Stomach smooth muscle (tissue), 2 donors: Measurements from ENCODE around the gene HRH2.

Experiments used
- H3K27ac ChIP-seq: one replicate; pipeline ENCODE4 v1.7.0; 2013; ENCODE audit warnings: mild to moderate bottlenecking, low read length, inconsistent platforms
- H3K27me3 ChIP-seq, 2 donors: one replicate each; pipeline ENCODE4 v1.7.0; 2013; ENCODE audit warnings: low read length in 2 of 2; ENCODE audit not compliant: insufficient read depth in 2 of 2, control insufficient read depth in 1 of 2
- H3K36me3 ChIP-seq, 2 donors: one replicate each; pipeline ENCODE4 v1.7.0; 2013; ENCODE audit warnings: low read length in 2 of 2; ENCODE audit not compliant: control insufficient read depth in 2 of 2, insufficient read depth in 2 of 2
- H3K4me1 ChIP-seq: one replicate; pipeline ENCODE4 v1.7.0; 2013; ENCODE audit warnings: low read length; ENCODE audit not compliant: control insufficient read depth, insufficient read depth
- H3K4me3 ChIP-seq, 2 donors: one replicate each; pipeline ENCODE4 v1.7.0; 2013; ENCODE audit warnings: low read length in 2 of 2
- H3K9ac ChIP-seq, 2 donors: one replicate each; pipeline ENCODE4 v1.7.0; 2013; ENCODE audit warnings: low read length in 2 of 2, mild to moderate bottlenecking in 1 of 2
- H3K9me3 ChIP-seq, 2 donors: one replicate each; pipeline ENCODE4 v1.7.0; 2013; ENCODE audit warnings: low read length in 2 of 2; ENCODE audit not compliant: control insufficient read depth in 2 of 2
- donor health status: healthy.
- donor health status: Pancreatic carcinoma.

The HRH2 gene

GRCh38 chr5:175623088-175623487 lies 34.8 kb upstream of the HRH2 start:
- H3K27me3 ChIP-seq, result no peaks in the 10 kb centered on the region
- H3K9ac ChIP-seq, result no peak overlapping the region
- H3K4me1 ChIP-seq, result no peaks in the 10 kb centered on the region
- H3K36me3 ChIP-seq, result no peaks in the 10 kb centered on the region
- H3K4me3 ChIP-seq, result no peak overlapping the region
- H3K9me3 ChIP-seq, result peaks cover 0 to 3% of the 10 kb centered on the region in 2 donors
- H3K27ac ChIP-seq, result no peak overlapping the region

DNA sequence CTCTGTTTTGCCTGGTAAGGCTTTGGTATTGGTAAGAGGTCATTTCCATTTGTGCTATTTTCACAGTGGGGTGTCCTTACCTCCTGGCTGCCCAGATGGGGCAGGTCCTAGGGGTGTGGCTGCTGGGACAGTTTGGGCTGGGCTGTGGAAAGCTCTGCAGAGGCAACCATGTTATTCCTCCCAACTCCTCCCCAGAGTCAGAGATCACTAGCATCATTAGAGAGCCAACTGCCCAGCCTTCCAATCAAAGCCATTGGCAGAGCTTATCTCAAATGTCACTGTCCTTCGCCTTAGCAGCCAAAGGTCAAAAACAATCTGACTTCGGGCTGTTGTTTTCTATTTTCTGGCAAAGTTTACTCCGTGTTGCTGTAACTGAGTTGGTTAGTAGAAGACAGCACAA lies 33.6 kb upstream of the HRH2 start:
- H3K4me1 ChIP-seq, result no peaks in the 10 kb centered on the region
- no peaks in the 10 kb centered on the region for H3K36me3 ChIP-seq
- no peak overlapping the region for H3K4me3 ChIP-seq
- H3K9me3 ChIP-seq, result peaks cover under 1 to 7% of the 10 kb centered on the region in 2 donors
- no peak overlapping the region for H3K9ac ChIP-seq
- no peaks in the 10 kb centered on the region for H3K27me3 ChIP-seq
- H3K27ac ChIP-seq, result no peak overlapping the region

GRCh38 chr5:175627005-175627404 lies 30.9 kb upstream of the HRH2 start:
- H3K27ac ChIP-seq, result no peak overlapping the region
- peaks cover 6 to 12% of the 10 kb centered on the region in 2 donors for H3K9me3 ChIP-seq
- H3K36me3 ChIP-seq, result no peaks in the 10 kb centered on the region
- H3K4me3 ChIP-seq, result no peak overlapping the region
- H3K27me3 ChIP-seq, result no peaks in the 10 kb centered on the region
- H3K4me1 ChIP-seq, result no peaks in the 10 kb centered on the region
- H3K9ac ChIP-seq, result no peak overlapping the region

- Histone ChIP-seq H3K36me3 (no peaks in the 10 kb centered on the region), H3K9ac (no peak overlapping the region), H3K4me1 (no peaks in the 10 kb centered on the region), H3K27ac (no peak overlapping the region), H3K27me3 (no peaks in the 10 kb centered on the region), H3K4me3 (no peak overlapping the region), H3K9me3 (peaks cover 6 to 12% of the 10 kb centered on the region in 2 donors)
Observed at GRCh38 chr5:175627739-175628138, 30.1 kb upstream of the HRH2 start.

GRCh38 chr5:175628668-175629067 lies 29.2 kb upstream of the HRH2 start:
- Histone ChIP-seq H3K4me3 (no peak overlapping the region), H3K9me3 (peaks cover 6 to 12% of the 10 kb centered on the region in 2 donors), H3K4me1 (no peaks in the 10 kb centered on the region), H3K27ac (no peak overlapping the region), H3K27me3 (no peaks in the 10 kb centered on the region), H3K36me3 (no peaks in the 10 kb centered on the region), H3K9ac (no peak overlapping the region)

DNA sequence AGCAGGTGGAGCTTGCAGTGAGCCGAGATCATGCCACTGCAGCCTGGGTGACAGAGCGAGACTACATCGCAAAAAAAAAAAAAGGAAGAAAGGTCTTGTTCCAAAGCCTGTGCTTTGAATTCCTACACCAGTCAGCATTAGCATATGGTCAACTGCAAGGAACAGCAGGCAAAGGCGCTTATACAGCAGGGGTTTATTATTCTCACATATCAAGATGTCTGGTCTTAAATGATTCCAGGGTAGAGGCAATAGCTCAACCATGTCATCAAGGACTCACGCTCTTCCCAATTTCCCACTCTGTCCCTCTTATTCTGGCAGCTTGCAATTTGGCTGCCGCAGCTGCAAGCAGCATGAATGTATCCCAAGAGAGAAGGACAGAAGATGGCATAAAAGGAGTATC lies 28.6 kb upstream of the HRH2 start:
- H3K27me3 ChIP-seq, result no peaks in the 10 kb centered on the region
- peaks cover 6 to 12% of the 10 kb centered on the region in 2 donors for H3K9me3 ChIP-seq
- H3K4me3 ChIP-seq, result no peak overlapping the region
- H3K4me1 ChIP-seq, result no peaks in the 10 kb centered on the region
- H3K27ac ChIP-seq, result no peak overlapping the region
- no peaks in the 10 kb centered on the region for H3K36me3 ChIP-seq
- H3K9ac ChIP-seq, result no peak overlapping the region

GRCh38 chr5:175629793-175630192 lies 28.1 kb upstream of the HRH2 start:
- H3K27ac ChIP-seq, result no peak overlapping the region
- no peaks in the 10 kb centered on the region for H3K4me1 ChIP-seq
- H3K36me3 ChIP-seq, result no peaks in the 10 kb centered on the region
- no peak overlapping the region for H3K9ac ChIP-seq
- H3K9me3 ChIP-seq, result peaks cover 6 to 12% of the 10 kb centered on the region in 2 donors
- H3K27me3 ChIP-seq, result no peaks in the 10 kb centered on the region
- H3K4me3 ChIP-seq, result no peak overlapping the region

DNA sequence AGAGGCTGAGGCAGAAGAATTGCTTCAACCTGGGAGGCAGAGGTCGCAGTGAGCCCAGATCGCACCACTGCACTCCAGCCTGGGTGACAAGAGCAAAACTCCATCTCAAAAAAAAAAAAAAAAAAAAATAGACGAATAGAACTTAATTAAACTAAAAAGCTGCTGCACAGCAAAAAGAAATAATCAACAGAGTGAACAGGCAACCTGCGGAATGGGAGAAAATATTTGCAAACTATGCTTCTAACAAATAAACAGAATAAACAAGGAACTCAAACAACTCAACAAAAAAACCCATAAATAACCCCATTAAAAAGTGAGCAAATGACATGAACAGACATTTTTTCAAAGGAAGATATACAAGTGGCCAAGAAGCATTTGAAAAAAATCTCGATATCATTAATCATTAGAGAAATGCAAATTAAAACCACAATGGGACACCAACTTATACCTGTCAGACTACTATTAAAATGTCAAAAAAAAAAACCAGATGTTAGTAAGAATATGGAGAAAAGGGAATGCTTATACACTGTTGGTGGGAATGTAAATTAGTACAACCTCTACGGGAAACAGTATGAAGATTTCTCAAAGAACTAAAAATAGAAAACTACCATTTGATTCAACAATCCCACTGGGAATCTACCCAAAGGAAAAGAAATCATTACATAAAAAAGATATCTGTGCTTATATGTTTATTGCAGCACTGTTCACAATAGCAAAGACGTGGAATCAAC lies 21.9 kb upstream of the HRH2 start:
- H3K9ac ChIP-seq, result no peak overlapping the region
- H3K4me3 ChIP-seq, result no peak overlapping the region
- H3K4me1 ChIP-seq, result no peaks in the 10 kb centered on the region
- H3K36me3 ChIP-seq, result no peaks in the 10 kb centered on the region
- peaks cover 2 to 6% of the 10 kb centered on the region in 2 donors for H3K27me3 ChIP-seq
- H3K9me3 ChIP-seq, result peaks cover 4 to 6% of the 10 kb centered on the region in 2 donors
- no peak overlapping the region for H3K27ac ChIP-seq

GRCh38 chr5:175638305-175638704 lies 19.6 kb upstream of the HRH2 start:
- Histone ChIP-seq H3K27ac (no peak overlapping the region), H3K9ac (no peak overlapping the region), H3K27me3 (peaks cover 2 to 6% of the 10 kb centered on the region in 2 donors), H3K4me3 (no peak overlapping the region), H3K9me3 (peaks cover 6 to 8% of the 10 kb centered on the region in 2 donors), H3K36me3 (no peaks in the 10 kb centered on the region), H3K4me1 (no peaks in the 10 kb centered on the region)

DNA sequence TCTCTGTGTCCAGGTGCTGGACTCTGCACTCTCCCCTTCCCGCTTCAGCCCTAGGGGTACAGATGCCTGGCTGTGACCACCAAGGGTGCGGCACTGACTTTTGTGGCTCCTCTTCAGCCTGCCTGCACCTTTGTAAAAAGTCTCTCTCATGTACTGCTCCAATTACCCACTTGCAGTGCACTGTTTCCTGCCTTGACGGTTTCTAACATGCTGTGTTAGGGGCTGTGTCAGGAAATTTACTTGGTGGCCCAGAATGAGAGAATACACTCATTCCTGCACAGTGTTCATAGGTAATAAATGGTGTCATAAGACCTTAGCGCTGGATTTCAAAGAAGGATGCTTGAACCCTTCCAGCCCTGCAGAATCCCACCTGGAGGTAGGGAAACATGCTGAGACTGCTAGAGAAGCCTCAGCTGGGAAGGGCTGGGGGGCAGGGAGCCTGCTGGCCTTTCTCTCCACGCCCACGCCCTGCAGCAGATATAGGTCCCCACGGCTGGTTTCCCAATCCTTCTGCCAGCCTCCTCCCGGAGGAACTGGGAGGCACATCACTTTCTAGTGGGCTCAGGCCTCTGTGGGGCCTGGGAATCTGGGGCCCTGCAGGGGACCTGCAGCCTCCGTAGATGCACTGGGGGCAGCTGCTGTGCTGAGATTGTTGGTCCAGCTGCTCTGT lies 17.6 kb upstream of the HRH2 start:
- H3K27ac ChIP-seq, result no peak overlapping the region
- H3K27me3 ChIP-seq, result peaks cover 2 to 6% of the 10 kb centered on the region in 2 donors
- no peak overlapping the region for H3K4me3 ChIP-seq
- H3K9ac ChIP-seq, result no peak overlapping the region
- no peaks in the 10 kb centered on the region for H3K4me1 ChIP-seq
- no peaks in the 10 kb centered on the region for H3K36me3 ChIP-seq
- peaks cover 6 to 8% of the 10 kb centered on the region in 2 donors for H3K9me3 ChIP-seq

- no peaks in the 10 kb centered on the region for H3K36me3 ChIP-seq
Observed at GRCh38 chr5:175642998-175643397, 14.9 kb upstream of the HRH2 start.

More at GRCh38 chr5:175642998-175643397, 14.9 kb upstream of the HRH2 start:
- H3K27me3 ChIP-seq, result peaks cover 2 to 6% of the 10 kb centered on the region in 2 donors
- H3K27ac ChIP-seq, result no peak overlapping the region
- H3K4me1 ChIP-seq, result no peaks in the 10 kb centered on the region
- peaks cover 7 to 17% of the 10 kb centered on the region in 2 donors for H3K9me3 ChIP-seq
- H3K4me3 ChIP-seq, result no peak overlapping the region
- no peak overlapping the region for H3K9ac ChIP-seq
